ENCODE data around the gene BARHL1. TPM values are rescaled to one million over a fixed set of nuclear protein-coding genes. Genes with fewer than 3 reads are reported as not detected.

Gene BARHL1
- total and polyA plus RNA-seq, 2 of the 13 experiments (the other 11 are each of a cell fraction or from before 2014, with no cell fraction given), result not detected

DNA sequence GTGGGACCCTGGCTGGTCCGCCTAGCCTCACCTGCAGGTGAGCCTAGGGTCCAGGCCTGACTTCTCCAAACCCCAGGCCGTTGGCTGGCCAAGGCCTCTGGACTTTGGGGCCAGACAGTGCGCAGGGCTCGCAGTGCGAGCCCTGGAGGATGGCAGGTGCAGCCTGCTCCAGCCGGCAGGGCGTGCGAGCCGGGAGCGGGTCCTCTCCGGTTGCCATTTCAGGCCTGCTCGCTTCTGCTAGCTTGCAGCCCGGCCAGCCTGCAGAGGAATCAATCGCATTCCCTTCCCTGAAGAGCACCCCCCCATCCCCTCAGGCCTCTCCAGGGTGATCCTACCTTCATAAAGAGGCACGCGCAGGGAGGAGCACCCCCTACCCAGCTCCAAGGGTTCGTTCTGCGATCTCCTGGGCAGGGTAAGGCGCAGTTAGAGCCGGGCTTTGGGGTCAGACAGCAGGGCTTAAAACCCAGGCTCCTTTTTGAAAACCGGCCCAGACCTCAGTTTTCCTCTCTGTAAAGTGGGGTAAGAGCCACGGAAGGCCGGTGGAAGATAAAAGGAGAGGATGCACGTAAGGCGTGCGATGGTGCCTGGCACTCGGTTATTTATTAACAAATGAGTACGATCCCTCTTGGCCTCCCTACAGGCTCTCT is 6.2 kb downstream of the BARHL1 start:
- intact Hi-C loops (cut with micrococcal nuclease; ENCODE audit: unreplicated experiment) (no loop called here), in situ Hi-C loops (cut with HindIII; ENCODE audit: extremely low pct_ligation_motif_present, low pct_unique_long_range_greater_than_20kb) (no loop called here)
- CTCF ChIA-PET (ENCODE audit: low intra/inter-chr PET ratio, low total read pairs), result no interaction called here
- Histone ChIP-seq H3K27me3 (ENCODE audit: control insufficient read depth in 1 of 2, insufficient read depth in 2 of 2, low read length in 2 of 2) (peaks cover 9 to 65% of the 10 kb centered on the region in 2 experiments), H3K9me3 (ENCODE audit: low read length) (no peaks in the 10 kb centered on the region), H4K20me1 (ENCODE audit: insufficient read depth, low read length) (peaks cover 5% of the 10 kb centered on the region; the same call in 1 of the 2 replicates), H3K79me2 (ENCODE audit: insufficient read depth, low read length) (no peaks in the 10 kb centered on the region), H3K36me3 (replicated peaks in 1 of 2; ENCODE audit: control insufficient read depth in 1 of 2, insufficient read depth in 2 of 2, low read length in 2 of 2) (0 out of 5 replicates have a peak, but pooled peaks cover 0 to 2% of the 10 kb centered on the region in 2 experiments), H3K4me3 (replicated peaks in 1 of 3; ENCODE audit: insufficient read depth in 1 of 3, low read depth in 2 of 3, low read length in 3 of 3) (no peak overlapping the region; a peak in 1 of 6 replicates), H2AFZ (ENCODE audit: low read length) (no peak overlapping the region), H3K4me1 (ENCODE audit: insufficient read depth, low read length) (no peaks in the 10 kb centered on the region), H3K4me2 (ENCODE audit: low read depth, low read length) (peak overlapping the region; percentile 32; the same call in 1 of the 2 replicates), H3K27ac (ENCODE audit: extremely low read length, insufficient read depth, low read length) (no peak overlapping the region), H3K9ac (ENCODE audit: insufficient read depth, low read depth, low read length) (no peak overlapping the region)
- POLR2A ChIA-PET, result no interaction called here
- no peak for TF ChIP-seq NAIF1 (CRISPR knock-in tag; IDR thresholded peaks at IDR 0.05; ENCODE audit: borderline replicate concordance)
- no peak for TF ChIP-seq RFX1 (IDR thresholded peaks at IDR 0.05)
- TF ChIP-seq, protein P1, sequence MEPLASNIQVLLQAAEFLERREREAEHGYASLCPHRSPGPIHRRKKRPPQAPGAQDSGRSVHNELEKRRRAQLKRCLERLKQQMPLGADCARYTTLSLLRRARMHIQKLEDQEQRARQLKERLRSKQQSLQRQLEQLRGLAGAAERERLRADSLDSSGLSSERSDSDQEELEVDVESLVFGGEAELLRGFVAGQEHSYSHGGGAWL (CRISPR knock-in tag; IDR thresholded peaks at IDR 0.05), result no peak
- TF ChIP-seq ZNF629 (CRISPR knock-in tag; conservative IDR thresholded peaks at IDR 0.05), result peak; percentile 86
- no peak for TF ChIP-seq HMGA1 (CRISPR knock-in tag; conservative IDR thresholded peaks at IDR 0.05)
- TF ChIP-seq, protein P2, sequence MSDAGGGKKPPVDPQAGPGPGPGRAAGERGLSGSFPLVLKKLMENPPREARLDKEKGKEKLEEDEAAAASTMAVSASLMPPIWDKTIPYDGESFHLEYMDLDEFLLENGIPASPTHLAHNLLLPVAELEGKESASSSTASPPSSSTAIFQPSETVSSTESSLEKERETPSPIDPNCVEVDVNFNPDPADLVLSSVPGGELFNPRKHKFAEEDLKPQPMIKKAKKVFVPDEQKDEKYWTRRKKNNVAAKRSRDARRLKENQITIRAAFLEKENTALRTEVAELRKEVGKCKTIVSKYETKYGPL (CRISPR knock-in tag; IDR thresholded peaks at IDR 0.05), result no peak
- TF ChIP-seq ZNF468 (CRISPR knock-in tag; IDR thresholded peaks at IDR 0.05), result no peak
- TF ChIP-seq NCOA2 (CRISPR knock-in tag; IDR thresholded peaks at IDR 0.05), result no peak
- TF ChIP-seq ARID2 (CRISPR knock-in tag; IDR thresholded peaks at IDR 0.05; ENCODE audit: borderline replicate concordance), result no peak
- no peak for TF ChIP-seq SKI (IDR thresholded peaks at IDR 0.05; ENCODE audit: partially characterized antibody)
- TF ChIP-seq, protein P3, sequence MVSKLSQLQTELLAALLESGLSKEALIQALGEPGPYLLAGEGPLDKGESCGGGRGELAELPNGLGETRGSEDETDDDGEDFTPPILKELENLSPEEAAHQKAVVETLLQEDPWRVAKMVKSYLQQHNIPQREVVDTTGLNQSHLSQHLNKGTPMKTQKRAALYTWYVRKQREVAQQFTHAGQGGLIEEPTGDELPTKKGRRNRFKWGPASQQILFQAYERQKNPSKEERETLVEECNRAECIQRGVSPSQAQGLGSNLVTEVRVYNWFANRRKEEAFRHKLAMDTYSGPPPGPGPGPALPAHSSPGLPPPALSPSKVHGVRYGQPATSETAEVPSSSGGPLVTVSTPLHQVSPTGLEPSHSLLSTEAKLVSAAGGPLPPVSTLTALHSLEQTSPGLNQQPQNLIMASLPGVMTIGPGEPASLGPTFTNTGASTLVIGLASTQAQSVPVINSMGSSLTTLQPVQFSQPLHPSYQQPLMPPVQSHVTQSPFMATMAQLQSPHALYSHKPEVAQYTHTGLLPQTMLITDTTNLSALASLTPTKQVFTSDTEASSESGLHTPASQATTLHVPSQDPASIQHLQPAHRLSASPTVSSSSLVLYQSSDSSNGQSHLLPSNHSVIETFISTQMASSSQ (IDR thresholded peaks at IDR 0.05; ENCODE audit: low read depth), result no peak
- TF ChIP-seq, protein P3 (CRISPR knock-in tag; IDR thresholded peaks at IDR 0.05; ENCODE audit: borderline replicate concordance), result 0 out of 2 replicates have a peak, but pooled peaks have one; percentile 25
- no peak for TF ChIP-seq NFYB (CRISPR knock-in tag; IDR thresholded peaks at IDR 0.05)
- TF ChIP-seq SMC3 (IDR thresholded peaks at IDR 0.05; ENCODE audit: low read length), result no peak
- DNase-seq (ENCODE audit: low spot score) (no peak), ATAC-seq (peak; percentile 17; the same call in 2 of the 3 replicates), FAIRE-seq (no peak)
- no TSS peak for BruUV-seq (replicated peaks)
- 32% methylated on average over 14 of the region's 28 CpGs for WGBS (ENCODE audit: low lambda C conversion rate)

All from HepG2 (cell line).